Measurements from ENCODE around the gene RFTN1.
A peak's percentile ranks its signal among the peaks of the same experiment; 100 is the strongest.

The RFTN1 gene

DNA sequence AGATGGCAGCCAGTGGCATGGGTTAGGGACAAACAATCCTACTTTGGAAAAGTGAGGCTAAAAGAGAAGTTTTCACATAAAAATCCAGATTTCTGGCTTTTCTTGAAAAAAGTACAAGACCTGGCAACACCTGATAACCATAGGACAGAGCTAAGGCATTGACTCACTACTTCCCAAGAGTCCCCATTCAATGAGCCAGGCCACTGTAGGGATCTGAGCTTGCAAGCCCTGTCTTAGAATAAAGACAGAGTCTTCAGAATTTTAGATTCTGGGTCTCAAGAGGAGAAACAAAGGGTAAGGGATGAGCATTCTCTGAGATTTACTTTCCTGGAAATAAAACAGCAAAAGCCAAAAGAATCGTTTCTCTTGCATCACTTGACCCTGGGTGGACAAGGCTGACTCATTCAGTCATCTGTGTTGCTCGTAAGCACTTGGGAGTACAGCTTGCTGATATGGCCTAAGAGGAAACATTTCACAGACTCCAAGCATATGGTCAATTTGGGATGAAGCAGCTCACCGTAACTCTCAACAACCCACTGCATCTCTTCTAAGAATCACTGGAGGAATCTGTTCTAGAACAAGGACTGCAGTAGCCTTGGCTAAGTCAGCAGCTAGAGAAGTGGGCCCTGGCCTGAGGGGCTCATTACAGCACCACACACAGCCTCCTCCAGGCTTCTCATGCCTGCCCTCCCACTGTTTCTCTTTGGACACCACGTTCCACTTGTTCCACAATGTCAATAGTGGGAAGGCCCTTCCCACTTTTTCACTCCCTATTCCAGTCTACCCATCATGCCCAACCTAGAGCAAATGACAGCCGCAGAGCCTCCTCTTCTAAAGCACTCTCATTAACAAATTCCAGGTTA, 86.2 kb downstream of the RFTN1 start:
- DNase-seq: no peak

DNA sequence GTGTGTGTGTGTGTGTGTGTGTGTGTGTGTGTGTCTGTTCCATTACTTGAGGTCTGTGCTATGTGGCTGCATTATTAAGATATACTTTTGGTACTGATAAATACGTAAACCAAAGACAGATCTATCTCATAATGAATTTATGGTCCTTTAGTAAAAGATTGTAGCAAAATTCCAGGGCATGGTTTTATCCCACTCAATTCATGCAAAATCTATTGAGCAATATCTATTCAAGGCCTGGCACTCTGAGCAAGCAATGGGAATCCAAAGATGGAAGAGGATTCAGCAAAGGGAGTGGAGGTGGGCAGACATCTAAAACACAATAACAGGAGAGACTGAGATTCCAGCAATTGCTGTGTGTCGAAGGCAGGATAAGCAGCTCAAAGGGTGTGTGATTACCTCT, 86.8 kb downstream of the RFTN1 start:
- DNase-seq: no peak

DNA sequence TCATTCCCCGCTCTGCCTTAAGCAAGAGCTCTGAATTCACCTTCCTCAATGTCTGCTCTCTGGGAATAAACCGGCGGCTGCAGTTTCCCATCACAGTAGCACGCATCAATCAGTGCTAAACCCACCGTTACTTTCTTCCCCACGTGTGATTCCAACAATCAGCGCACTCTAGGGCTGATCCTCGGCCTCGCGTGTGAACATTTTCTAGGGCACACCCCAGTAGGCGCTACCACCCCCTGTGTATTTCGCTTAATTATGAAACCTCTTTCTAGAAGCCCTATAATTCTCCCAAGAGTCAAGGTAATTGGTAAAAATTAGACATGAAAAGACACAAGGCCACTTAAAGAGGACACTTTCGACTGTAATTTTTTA, 87.5 kb downstream of the RFTN1 start:
- DNase-seq: no peak

DNA sequence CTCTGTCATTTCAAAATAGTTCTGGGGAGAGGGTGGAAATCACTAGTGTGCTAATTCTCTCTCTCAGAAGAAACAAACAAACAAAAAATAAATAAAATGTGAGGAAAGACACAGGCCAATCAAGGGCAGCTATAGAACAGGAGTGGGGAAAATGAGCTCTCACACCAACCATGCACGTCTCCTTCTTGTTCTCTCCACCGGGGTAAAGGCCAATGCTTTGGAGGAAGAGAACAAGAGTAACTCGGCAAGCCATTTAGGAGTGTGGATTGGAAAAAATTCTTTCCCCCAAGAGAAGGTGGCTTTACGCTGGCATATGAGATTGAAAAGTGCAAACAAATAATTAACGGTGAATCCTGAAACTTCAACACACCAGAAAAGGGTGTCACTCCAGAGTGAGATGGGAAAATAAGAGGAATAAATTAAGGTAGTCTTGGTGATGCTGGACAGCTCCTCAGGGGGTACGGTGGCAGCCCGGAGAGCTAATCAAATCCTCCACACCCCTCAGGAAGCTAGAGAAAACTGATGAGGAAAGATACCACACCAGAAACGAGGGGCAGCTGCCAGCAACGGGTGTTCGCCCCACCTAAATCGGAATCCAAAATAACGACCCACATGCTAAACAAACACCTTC, 88.0 kb downstream of the RFTN1 start:
- DNase-seq: no peak

DNA sequence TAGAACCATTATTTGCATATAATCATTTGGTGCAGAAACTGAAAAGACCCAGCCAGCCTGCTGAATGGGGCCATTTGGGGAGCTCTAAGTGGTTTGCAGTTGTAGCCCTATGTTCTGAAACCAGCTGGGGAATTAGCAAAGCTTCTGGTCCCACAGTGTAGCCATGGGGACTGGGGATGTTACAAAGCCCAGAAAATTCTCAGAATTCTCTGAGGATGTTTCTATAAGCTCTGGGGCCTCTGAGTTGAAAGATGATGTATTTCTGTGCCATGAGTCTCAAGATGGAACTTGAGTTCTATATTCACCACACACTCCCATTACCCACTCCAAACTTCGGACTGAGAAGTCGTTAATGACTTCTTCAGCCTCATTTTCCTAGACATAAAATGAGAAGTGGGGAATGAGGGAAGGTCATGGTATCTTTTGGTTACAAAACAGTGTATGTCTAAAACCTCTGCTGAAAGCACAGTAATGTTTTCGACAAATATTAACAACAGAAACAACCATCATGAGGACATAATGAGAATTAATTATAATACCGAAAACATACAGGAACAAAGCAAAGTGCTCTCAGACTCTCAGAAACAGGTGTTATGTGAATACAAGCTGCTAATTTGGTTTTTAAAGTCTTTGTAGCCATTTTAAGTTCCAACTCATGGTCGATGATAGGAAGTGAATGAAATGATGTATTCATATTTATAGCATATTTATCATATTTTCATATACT, 89.4 kb downstream of the RFTN1 start:
- DNase-seq: no peak

DNA sequence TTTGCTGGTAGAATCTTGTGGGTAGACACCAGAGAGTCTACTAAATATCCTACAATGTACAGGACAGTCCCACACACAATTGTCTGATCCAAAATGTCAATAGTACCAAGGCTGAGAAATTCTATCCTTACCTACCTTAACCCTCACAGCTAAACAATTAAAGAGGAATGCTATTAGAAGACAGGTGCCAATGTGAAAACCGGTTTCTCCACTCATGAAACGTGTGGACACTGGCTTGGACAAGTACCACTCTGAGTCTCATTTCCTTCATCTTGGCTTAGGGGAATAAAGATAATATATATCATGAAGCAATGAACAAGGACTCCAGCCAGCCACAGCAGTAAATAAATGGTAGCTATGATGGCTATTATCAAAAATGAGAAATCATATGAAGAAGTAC, 90.2 kb downstream of the RFTN1 start:
- DNase-seq: no peak

DNA sequence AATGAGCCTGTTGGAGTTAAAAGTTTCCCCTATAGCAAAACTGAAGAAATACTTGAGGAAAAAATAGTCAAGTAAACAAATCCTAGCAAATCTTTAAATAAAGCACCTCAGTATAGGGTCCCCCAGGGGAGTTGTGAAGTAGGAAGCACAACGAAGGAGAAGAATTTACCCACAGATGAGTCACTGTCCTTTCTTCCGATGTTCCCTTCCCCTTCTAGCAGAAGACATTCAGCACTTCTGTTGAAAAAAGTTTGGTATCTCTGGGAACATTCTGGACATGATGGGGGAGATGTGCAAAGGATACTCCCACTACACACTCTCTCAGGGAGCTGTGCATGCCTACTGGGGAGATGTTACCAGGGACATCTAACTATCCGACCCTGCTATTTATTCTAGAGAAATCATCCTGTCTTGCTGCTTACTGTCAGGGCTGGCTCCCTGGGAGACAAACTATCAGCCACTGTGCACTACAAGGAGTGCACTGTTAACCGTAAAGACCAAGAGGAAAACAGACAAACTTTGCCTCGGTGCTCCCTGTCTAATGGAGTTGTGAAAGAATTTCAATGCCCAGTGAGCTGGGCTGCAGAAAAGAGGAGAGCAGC, 93.8 kb downstream of the RFTN1 start:
- no peak for DNase-seq

DNA sequence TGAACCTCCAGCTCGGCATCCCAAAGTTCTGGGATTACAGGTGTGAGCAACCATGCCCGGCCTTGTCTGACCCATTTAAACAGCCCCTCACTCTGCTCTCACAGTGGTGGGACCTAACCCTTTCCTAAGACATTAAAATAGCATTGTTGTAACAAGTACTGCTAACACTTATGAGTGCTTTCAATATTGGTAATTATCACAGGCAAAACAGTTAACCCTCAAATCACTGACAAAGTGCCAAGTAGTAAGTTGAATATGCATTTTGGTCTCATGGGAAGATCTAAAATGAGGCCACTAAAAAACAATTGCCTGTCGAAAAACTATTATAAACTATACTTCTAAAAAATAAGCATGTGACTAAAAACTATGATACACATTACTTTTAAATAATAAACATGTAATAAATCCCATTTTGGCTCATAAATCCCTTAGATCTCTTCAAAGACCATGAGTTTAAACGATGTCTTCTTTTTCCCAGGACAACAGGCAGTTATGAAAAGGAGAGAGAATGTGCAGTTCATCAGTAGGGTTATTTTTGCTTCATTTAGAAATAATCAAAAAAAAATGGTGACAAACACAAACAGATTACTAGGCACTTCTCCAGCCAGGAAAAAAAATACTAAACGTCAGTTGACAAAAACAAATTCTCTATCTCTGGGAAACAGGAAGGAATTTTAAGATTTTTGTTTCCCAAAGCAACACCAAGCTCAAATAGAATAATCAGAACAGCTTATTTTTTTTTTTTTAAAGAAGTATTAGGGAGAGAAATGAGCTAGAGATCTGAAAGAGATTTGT, 95.4 kb downstream of the RFTN1 start:
- no peak for DNase-seq

DNA sequence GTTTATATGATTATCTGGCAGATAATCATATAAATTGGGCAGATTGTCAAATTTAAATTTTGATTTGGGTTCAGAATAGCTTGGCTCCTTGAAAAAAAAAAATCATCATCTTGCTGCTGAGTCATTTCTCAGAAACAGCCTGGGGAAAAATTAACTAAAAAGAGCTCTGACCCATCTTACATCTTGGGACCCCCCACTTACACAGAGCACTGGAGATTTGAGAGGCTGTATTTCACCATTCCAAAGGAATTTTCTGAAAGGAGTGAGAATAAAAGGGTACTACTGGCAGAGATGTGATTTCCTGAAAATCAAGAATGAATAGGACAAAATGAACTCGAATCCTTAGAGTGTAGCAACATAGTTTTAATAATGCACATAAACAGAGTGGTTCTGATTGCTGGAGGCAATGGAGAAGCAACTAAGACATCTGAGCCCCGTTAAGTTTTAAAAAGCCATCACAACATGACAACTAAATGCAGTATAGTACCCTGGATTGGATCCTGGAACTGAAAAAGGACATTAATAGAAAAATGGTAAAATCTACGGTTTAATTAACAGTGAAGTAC, 97.5 kb downstream of the RFTN1 start:
- no peak for DNase-seq

DNA sequence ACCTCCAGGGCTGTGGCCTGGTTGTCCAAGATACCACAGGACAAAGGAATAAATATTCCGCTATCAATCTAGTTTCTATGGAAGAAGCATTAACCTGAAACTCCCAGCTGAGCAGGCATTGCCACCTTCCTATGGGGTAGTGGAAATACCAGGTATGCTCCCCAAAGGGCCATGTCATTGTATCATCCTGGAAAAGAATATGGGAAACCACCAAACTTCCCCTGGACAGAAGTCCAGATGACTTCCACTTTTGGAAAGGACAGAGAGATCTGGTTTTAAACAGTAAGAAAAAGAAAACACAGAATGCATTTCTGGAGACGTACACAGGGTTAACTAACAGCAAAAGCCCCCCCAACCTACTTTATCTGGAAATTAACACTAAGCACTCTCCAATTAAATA, 100.2 kb downstream of the RFTN1 start:
- DNase-seq: no peak

DNA sequence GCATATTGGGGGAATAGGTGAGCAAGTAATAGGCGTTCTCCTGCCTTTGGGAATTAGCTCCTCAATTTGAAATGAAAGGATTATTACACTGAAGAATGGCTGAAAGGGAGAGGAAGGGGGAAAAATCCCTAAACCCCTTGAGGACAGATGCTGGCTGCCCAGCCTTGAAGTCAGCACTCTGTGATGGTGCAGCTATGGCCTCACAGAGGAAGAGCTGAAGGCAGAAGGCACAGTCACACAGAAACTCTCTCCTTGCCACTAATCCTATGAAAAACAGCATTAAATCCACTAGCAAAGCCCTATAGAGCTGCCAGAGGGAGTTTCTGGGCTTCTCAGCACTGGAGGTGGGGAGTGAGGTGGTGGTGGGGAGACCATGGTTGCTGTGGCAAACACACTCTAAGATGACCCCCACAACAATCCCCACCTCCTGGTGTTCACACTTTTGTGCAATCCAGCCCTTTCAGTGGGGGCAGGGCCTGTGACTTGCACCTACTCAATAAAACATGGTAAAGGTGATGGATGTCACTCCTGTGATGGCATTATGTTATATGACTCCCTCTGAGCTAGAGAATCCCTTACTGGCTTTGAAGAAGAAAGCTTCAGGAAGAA, 101.2 kb downstream of the RFTN1 start:
- DNase-seq: no peak

DNA sequence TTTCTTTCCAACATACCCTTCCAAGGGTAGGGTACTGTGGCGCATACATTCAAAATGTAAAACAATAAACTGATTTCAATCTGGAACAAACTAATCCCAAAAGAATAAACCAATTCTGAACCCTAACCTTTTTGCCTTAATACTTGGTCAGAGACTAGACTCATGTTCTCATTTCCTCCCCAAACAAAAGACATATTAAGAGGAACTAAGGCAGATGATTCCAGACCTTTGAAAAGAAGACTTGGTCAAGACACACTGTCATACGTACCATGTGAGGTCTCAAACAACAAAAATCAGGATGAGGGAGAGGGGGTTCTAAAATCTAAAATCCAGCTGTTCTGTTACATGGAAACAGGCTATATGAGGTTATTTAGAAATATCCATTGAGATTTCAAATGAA, 102.1 kb downstream of the RFTN1 start:
- DNase-seq: no peak

DNA sequence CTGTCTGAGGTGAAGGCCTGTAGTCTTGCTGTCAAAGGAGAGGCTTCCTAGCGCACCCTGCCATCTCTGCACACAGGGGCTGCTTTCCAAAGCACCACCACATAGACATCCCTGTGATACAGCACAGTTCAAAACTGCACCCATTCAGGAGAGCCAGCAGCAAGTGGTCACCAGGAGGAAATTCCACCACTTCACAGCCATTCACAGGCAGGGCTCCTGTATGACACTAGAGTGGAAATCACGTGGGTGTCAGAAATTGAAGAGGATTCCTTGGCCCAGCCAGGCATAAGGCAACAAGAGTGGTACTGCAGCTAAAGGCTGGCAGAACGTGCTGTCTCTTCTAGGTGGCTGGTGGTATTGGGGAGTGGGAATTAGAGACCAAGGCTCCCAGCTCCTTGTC, 102.8 kb downstream of the RFTN1 start:
- DNase-seq: no peak

DNA sequence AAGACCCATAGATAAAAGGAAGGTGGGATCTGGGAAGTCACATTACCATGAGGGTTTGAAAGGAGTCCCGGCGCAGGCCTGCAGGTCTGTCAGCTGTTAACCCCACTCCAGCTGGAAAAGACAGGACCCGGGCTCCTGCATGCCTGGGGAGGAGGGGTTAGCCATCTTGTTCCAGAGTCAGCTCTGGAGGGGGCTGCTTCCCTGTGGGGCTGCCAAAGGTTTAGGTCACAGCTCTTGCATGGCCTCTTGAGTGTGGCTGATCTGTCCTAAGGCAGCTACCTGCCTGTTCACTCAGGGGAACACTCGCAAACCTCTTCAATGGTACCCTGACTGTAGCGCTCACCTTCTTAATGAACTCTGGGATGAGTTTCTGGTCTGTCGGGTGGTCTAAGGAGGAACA, 104.5 kb downstream of the RFTN1 start:
- DNase-seq: no peak

DNA sequence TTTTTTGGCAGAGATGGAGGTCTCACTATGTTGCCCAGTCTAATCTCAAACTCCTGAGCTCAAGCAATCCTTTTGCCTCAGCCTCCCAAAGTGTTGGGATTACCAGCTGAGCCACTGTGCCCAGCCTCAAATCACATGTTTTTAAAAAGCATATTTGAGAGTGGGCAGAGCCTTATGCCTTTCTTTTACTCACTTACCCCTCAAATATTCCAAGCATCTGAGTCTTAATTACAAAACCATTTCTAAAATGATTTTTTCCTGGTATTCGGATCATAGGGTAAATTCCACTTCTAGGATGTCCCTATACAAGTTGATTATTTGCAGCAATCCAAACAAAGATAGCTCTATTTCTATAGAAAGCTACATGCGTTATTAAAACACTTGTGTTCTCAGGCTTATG, 106.1 kb downstream of the RFTN1 start:
- DNase-seq: no peak

DNA sequence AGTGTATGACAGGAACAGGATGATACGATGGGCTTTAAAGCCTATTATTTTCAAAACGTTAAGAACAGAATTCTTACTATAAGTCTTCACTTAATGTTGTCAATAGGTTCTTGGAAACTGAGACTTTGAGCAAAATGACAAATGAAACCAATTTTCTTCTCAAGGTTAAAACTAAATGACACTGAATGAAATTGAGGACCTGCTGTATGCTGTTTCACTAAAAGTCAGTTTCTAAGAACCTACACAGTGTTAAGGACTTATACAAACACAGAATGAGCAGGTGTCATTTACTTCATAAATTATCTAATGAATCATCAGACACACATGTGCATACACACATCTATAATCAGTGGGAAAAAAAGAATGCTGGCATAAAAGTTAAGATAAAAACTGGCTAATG, 106.9 kb downstream of the RFTN1 start:
- no peak for DNase-seq

DNA sequence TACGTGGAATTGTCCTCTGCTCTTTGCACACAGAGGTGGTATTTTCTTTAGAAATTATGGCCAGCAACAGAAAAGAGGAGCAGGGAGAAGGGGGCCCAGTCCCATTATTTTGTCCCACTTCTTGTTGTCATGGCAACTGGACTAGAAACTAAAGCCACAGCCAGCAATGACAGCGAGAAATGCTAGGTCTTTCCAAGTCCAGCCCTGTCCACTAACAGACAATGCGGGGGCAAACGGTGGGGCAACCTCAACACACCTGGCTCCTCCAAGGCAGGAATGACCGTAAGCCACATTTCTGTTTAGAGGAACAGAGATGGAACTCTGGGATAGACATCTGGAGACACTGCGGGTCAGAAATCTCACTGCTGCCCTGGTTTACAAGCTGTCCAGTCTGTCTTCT, 107.3 kb downstream of the RFTN1 start:
- DNase-seq: no peak

DNA sequence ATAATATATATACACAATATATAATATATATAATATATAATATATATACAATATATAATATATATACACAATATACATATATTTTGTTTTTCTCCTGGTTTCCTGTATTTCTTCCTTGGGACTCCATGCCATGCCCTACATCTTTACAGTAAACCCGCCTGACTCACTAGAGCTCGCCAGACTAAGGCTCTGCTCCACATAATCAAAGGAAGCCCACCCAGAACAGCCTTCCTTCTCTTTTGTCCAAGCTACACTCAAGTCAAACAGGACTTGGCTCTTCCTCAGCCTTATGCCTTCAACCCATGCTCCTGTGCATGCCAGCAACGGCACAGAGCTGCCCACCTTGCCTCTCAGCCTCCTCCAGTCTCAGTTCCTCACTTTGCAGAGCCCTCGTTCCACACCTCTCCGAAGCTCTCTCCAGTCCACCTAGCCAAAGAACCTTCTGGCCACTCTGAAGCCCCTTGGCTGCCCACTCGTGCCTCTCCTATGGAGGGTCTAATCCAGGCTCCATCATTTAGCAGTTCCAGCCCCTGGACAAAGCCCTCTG, 109.1 kb downstream of the RFTN1 start:
- peak; percentile 53 for DNase-seq

DNA sequence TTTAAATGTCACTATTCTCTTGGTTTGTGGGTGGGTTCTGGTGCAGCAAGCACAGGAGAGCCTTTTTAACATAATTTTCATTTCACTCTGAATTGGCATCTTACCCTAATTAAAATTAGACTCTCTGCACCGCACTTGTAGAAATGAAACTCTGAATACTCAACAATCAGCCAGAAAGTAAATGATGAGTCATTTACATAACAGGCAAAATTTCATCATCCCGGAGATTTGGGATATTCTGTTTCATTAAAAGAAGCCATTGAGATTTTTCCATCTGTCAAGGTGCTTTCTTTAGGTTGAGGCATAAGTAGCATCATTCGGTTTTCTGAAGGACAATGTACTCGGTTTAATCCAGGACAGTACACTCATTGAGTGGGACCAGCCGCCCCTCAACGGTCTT, 111.0 kb downstream of the RFTN1 start:
- DNase-seq: no peak

DNA sequence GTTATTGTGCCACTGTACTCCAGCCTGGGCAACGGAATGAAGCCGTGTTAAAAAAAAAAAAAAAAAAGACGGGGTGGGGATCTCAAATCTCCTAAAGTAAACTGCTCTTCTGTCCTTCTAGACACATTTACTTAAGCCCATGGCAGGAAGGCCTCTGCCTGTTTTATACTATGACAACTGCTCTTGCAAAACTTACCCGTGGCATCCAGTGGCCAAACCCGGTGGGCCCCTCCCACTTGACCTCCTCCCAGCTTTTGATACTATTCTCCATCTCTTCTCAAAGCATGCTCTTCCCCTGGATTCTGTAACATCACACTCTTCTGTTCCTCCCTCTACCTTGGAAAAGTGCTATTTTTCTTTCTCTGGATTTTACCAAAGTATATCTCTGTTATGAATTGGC, 112.2 kb downstream of the RFTN1 start:
- no peak for DNase-seq

DNA sequence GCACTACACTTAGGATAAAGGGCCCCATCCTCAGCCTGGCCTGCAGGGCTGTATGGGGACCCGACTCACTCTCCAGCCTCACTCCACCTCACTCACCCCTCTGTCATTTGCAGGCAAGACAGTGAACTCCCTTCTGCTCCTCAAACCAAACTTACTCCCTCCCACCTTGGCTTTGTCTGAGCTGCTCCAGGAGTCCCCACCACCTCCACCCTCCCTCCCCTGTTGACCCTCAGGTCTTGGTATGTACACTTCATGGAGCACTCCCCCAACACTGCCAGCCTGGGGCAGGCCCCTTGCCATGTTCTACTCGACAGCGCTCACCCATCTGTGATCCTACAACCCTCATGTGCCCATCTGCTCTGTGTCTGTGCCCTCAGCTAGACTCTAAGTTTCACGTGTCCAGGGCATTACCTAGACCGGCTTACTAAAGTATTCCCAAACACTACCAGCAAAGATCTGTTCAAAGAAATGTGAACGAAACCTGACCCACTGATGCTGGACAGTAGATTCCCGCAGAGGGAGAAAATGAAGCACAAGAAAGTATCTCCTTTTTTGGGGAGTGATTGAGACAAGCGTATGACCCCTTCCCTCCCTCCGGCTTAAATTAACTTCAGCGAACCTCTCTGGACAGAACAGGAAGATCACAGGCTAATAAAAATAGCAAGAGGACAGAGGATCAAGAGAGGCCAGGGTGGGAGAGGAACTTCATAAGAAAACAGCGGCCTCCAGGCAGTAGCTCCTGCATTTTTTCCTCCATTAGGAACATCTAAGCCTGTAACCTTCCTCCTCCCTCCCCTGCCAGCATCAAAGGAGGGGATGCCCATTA, 113.2 kb downstream of the RFTN1 start:
- DNase-seq: peak; percentile 58
